K562 (cell line): ENCODE measurements around the gene OPCML. TPM values are rescaled to one million over a fixed set of nuclear protein-coding genes. Genes with fewer than 3 reads are reported as not detected.

Experiments
- ATAC-seq: fragments of 200-7000 bp; cut with Tn5 transposase; 3 replicates; pipeline ENCODE4 v1.9.1; 2020; ENCODE audit warnings: moderate library complexity
- BruUV-seq: library from RNA; stranded (reverse); fragments of 400-500 nt; replicated peaks from 2 replicates; lab custom pipeline; 2021; lab: Mats Ljungman, UMichigan
- CTCF ChIA-PET: fragments of 300-600 bp; formaldehyde crosslinking; extraction: SDS; loops from one replicate; lab custom pipeline; 2021; ENCODE audit warnings: low intra/inter-chr PET ratio; lab: Yijun Ruan, JAX
- POLR2A ChIA-PET: fragments of 300-600, 350-650 bp; sonication (Branson Sonifier 250); formaldehyde crosslinking; extraction: SDS; loops from one replicate; lab custom pipeline; 2021; ENCODE audit warnings: antibody characterized with exemption, inconsistent platforms; lab: Yijun Ruan, JAX
- DNase-seq, 4 experiments: peaks; one replicate each; pipeline versions ENCODE4 v3.0.0 to v3.0.0-alpha.2; 2011 to 2018; ENCODE audit warnings: low spot score in 3 of 4, mixed read lengths in 3 of 4; ENCODE audit errors: extremely low read depth in 1 of 4
- FAIRE-seq: peaks from 2 replicates; lab custom pipeline; 2011; peaks lifted over from hg19 to GRCh38; lab: Jason Lieb, UNC
- H2AFZ ChIP-seq: 2 replicates; pipeline ENCODE4 v1.6.0; 2011; ENCODE audit warnings: low read depth, low read length, control low read depth, inconsistent platforms
- H3K27ac ChIP-seq: fragments of 200-600 bp; 3 replicates; pipeline ENCODE4 v1.8.0; 2011; ENCODE audit warnings: low read depth, mild to moderate bottlenecking, control low read depth, inconsistent platforms, low read length, moderate library complexity, mixed read lengths; ENCODE audit errors: extremely low read depth
- H3K27me3 ChIP-seq, 2 experiments: fragments of 300-600 bp in 1 of 2; 2 replicates in 1 of 2; 3 replicates in 1 of 2; pipeline versions ENCODE4 v1.6.0 to v1.8.0; 2011; ENCODE audit warnings: inconsistent platforms in 2 of 2, low read length in 2 of 2, mild to moderate bottlenecking in 1 of 2, mixed read lengths in 1 of 2, moderate library complexity in 1 of 2; ENCODE audit not compliant: control insufficient read depth in 2 of 2, insufficient read depth in 2 of 2
- H3K36me3 ChIP-seq: fragments of 300-600 bp; 3 replicates; pipeline ENCODE4 v1.8.0; 2011; ENCODE audit warnings: mild to moderate bottlenecking, low read length, inconsistent platforms; ENCODE audit not compliant: control insufficient read depth, insufficient read depth
- H3K4me1 ChIP-seq, 2 experiments: fragments of 200-600 bp in 1 of 2; replicated peaks in 1 of 2; 2 replicates in 1 of 2; 3 replicates in 1 of 2; pipeline versions ENCODE4 v1.5.1 to v1.8.0; 2011; ENCODE audit warnings: inconsistent platforms in 2 of 2, low read length in 2 of 2, mild to moderate bottlenecking in 1 of 2, mixed read lengths in 1 of 2, moderate library complexity in 1 of 2; ENCODE audit not compliant: control insufficient read depth in 2 of 2, insufficient read depth in 2 of 2
- H3K4me2 ChIP-seq: 2 replicates; pipeline ENCODE4 v1.6.1; 2011; ENCODE audit warnings: low read length, control low read depth, inconsistent platforms, mixed read lengths; ENCODE audit not compliant: insufficient read depth
- H3K4me3 ChIP-seq: fragments of 200-600 bp; sonication (generic), shearing (Covaris generic); 2 replicates; pipeline ENCODE4 v1.5.1; 2016; ENCODE audit warnings: control low read depth, inconsistent platforms
- H3K79me2 ChIP-seq: fragments of 200-600 bp; 3 replicates; pipeline ENCODE4 v1.8.0; 2011; ENCODE audit warnings: low read length, inconsistent platforms; ENCODE audit not compliant: control insufficient read depth, insufficient read depth
- H3K9ac ChIP-seq, 2 experiments: 2 replicates each; pipeline versions ENCODE4 v1.6.0 to v1.6.1; 2011; ENCODE audit warnings: low read depth in 2 of 2, low read length in 2 of 2, control low read depth in 1 of 2, inconsistent platforms in 1 of 2, mild to moderate bottlenecking in 1 of 2, mixed read lengths in 1 of 2; ENCODE audit not compliant: insufficient read depth in 1 of 2
- H3K9me1 ChIP-seq: one replicate; pipeline ENCODE4 v1.6.0; 2011; ENCODE audit warnings: inconsistent platforms, mild to moderate bottlenecking, low read length, moderate library complexity; ENCODE audit not compliant: control insufficient read depth, insufficient read depth
- H3K9me3 ChIP-seq: replicated peaks from 2 replicates; pipeline ENCODE4 v1.5.1; 2011; ENCODE audit warnings: low read depth, low read length, inconsistent platforms; ENCODE audit not compliant: control insufficient read depth, insufficient read depth
- H4K20me1 ChIP-seq: replicated peaks from 2 replicates; pipeline ENCODE4 v1.6.1; 2011; ENCODE audit warnings: low read length, inconsistent platforms, mixed read lengths; ENCODE audit not compliant: control insufficient read depth, insufficient read depth
- DDX20 ChIP-seq: fragments of 450-650 bp; IDR thresholded peaks from 2 replicates; pipeline ENCODE4 v1.6.1; 2016; ENCODE audit warnings: missing genetic modification characterization, low read depth, mild to moderate bottlenecking, missing compliant biosample characterization, moderate library complexity
- GATAD2A ChIP-seq: fragments of 450-650 bp; IDR thresholded peaks from 2 replicates; pipeline ENCODE4 v1.6.1; 2017
- HNRNPUL1 ChIP-seq: fragments of 200-400 bp; formaldehyde crosslinking; IDR thresholded peaks from 2 replicates; pipeline ENCODE4 v1.6.1; 2017; ENCODE audit warnings: low read length
- JUNB ChIP-seq: fragments of 450-650 bp; formaldehyde crosslinking; conservative IDR thresholded peaks from 2 replicates; pipeline ENCODE4 v1.4.0; 2020; ENCODE audit warnings: mild to moderate bottlenecking
- MTF1 ChIP-seq: fragments of 250-450 bp; sonication (Bioruptor Pico); IDR thresholded peaks from 2 replicates; pipeline ENCODE4 v1.9.0; 2021; ENCODE audit warnings: moderate library complexity, mild to moderate bottlenecking, inconsistent platforms, borderline replicate concordance
- NBN ChIP-seq: fragments of 450-650 bp; IDR thresholded peaks from 2 replicates; pipeline ENCODE4 v1.6.1; 2016; ENCODE audit warnings: low read depth, mild to moderate bottlenecking
- NUFIP1 ChIP-seq: fragments of 450-650 bp; IDR thresholded peaks from 2 replicates; pipeline ENCODE4 v1.6.1; 2018; ENCODE audit not compliant: partially characterized antibody
- PTBP1 ChIP-seq: fragments of 200-400 bp; formaldehyde crosslinking; IDR thresholded peaks from 2 replicates; pipeline ENCODE4 v1.6.1; 2017; ENCODE audit warnings: low read depth, low read length
- RBM39 ChIP-seq: fragments of 200-400 bp; formaldehyde crosslinking; optimal IDR thresholded peaks from 2 replicates; pipeline ENCODE3; 2018; ENCODE audit warnings: low read depth, low read length
- RERE ChIP-seq: sonication (generic); formaldehyde crosslinking; IDR thresholded peaks from 2 replicates; pipeline ENCODE4 v1.8.0; 2023; ENCODE audit warnings: missing genetic modification reagents, mild to moderate bottlenecking, borderline replicate concordance
- SMARCC2 ChIP-seq: fragments of 450-650 bp; IDR thresholded peaks from 2 replicates; pipeline ENCODE4 v1.6.1; 2017; ENCODE audit warnings: antibody characterized with exemption, moderate library complexity, mild to moderate bottlenecking, low read depth
- THRA ChIP-seq: fragments of 450-650 bp; IDR thresholded peaks from 2 replicates; pipeline ENCODE4 v1.6.1; 2017; ENCODE audit warnings: mild to moderate bottlenecking, moderate library complexity
- WGBS: fragments of 100-300 bp; shearing (Covaris generic); methylation state at CpG from one replicate; pipeline ENCODE4 v1.1.6; 2016; ENCODE audit warnings: low coverage, mixed read lengths; ENCODE audit not compliant: insufficient coverage; ENCODE audit errors: missing lambda C conversion rate; 5-methylcytosine and 5-hydroxymethylcytosine counted together
- in situ Hi-C: fragments of 300-500 bp; cut with MboI; formaldehyde crosslinking; loops from 4 replicates; pipeline ENCODE4 v1.15.0; 2018; ENCODE audit warnings: inconsistent platforms, mixed read lengths
- intact Hi-C: fragments of 100-400 bp; cut with micrococcal nuclease; formaldehyde crosslinking; loops from 2 replicates; pipeline ENCODE4 v1.14.2; 2022
- polyA plus RNA-seq, 8 experiments: library from polyadenylated mRNA; depleted of rRNA in 4 of 8; stranded (reverse) in 5 of 8; unstranded in 3 of 8; fragments of >200 nt; fragmentation: Nextera tagmentation in 2 of 8; fragmentation: Illumina TruSeq in 1 of 8; extraction: Ambion mirVana in 2 of 8; extraction: Trizol in 1 of 8; gene quantifications; 2 replicates each; pipeline versions ENCODE4 v1.2.1 to v1.2.3, GENCODE V29; 2011 to 2014; ENCODE audit warnings: inconsistent platforms in 1 of 8, missing spikeins in 1 of 8
- total RNA-seq, 7 experiments: library from RNA; depleted of rRNA in 6 of 7; stranded (reverse); fragments of >200 nt in 6 of 7; fragmentation: Illumina TruSeq in 2 of 7; extraction: Trizol in 2 of 7; gene quantifications; 2 replicates each; pipeline versions ENCODE4 v1.2.1 to v1.2.3, GENCODE V29; 2011 to 2021; ENCODE audit warnings: low replicate concordance in 1 of 7

Gene OPCML
- total and polyA plus RNA-seq, 9 of the 15 experiments (the other 6 are each of a cell fraction or from before 2014, with no cell fraction given), result not detected

- H3K27ac ChIP-seq, result no peak overlapping the region
- BruUV-seq, result no TSS peak
Observed at GRCh38 chr11:132636523-132636922, 895.8 kb downstream of the OPCML start.

More at GRCh38 chr11:132636523-132636922, 895.8 kb downstream of the OPCML start:
- Histone ChIP-seq H4K20me1 (no peaks in the 10 kb centered on the region), H3K27me3 (no peaks in the 10 kb centered on the region), H3K36me3 (no peaks in the 10 kb centered on the region), H3K4me1 (no peaks in the 10 kb centered on the region), H3K9me1 (no peaks in the 10 kb centered on the region), H3K9me3 (0 out of 2 replicates have a peak, but pooled peaks cover 1% of the 10 kb centered on the region), H3K79me2 (no peaks in the 10 kb centered on the region), H3K4me3 (no peak overlapping the region), H3K4me2 (no peak overlapping the region), H3K9ac (no peak overlapping the region), H2AFZ (no peak overlapping the region)
- WGBS, result 0% methylated on average over 4 of the region's 4 CpGs
- CTCF ChIA-PET, result no interaction called here
- DNase-seq (no peak), FAIRE-seq (no peak), ATAC-seq (no peak)
- in situ Hi-C loops, result no loop called here
- intact Hi-C loops, result no loop called here
- TF ChIP-seq NUFIP1 (no peak), GATAD2A (no peak), RERE (CRISPR knock-in tag) (no peak), PTBP1 (no peak), HNRNPUL1 (no peak), NBN (no peak), JUNB (CRISPR knock-in tag) (no peak), SMARCC2 (no peak), DDX20 (tag) (no peak), RBM39 (no peak), THRA (no peak), MTF1 (CRISPR knock-in tag) (no peak)
- POLR2A ChIA-PET, result interaction anchor here (1.0 kb wide), 1 partner anchor 10 kb away, joined by 3 read pairs; no protein-coding TSS in a partner anchor
